Pancreas (tissue), 10 donors: Measurements from ENCODE around the gene PTPRK. TPM values are rescaled to one million over a fixed set of nuclear protein-coding genes. Genes with fewer than 3 reads are reported as not detected.
"Not testable (repeated sequence)": the region's sequence is repeated elsewhere in the genome, so short reads cannot be mapped to it uniquely, and the experiment has no call there.

Experiments
- ATAC-seq, 4 donors: fragments of 200-7000 bp; cut with Tn5 transposase; one replicate each; pipeline versions ENCODE4 v1.8.0 to v1.9.1; 2020; ENCODE audit warnings: mild to moderate bottlenecking in 4 of 4, moderate library complexity in 4 of 4
- DNase-seq, 6 donors: peaks; one replicate each; pipeline ENCODE4 v3.0.0-alpha.2; 2020
- FAIRE-seq: peaks from 2 replicates; lab custom pipeline; 2012; peaks lifted over from hg19 to GRCh38; lab: Jason Lieb, UNC
- H3K27ac ChIP-seq, 4 donors: fragments of 200-600 bp; sonication (generic); 1 replicate in 3 of 4; 2 replicates in 1 of 4; pipeline versions ENCODE4 v1.5.0 to v1.8.0; 2020
- H3K27me3 ChIP-seq, 4 donors: fragments of 200-600 bp; one replicate each; pipeline ENCODE4 v1.8.0; 2021
- H3K36me3 ChIP-seq, 3 donors: fragments of 200-600 bp; sonication (generic) in 1 of 3; one replicate each; pipeline versions ENCODE4 v1.5.0 to v1.8.0; 2020 to 2021
- H3K4me1 ChIP-seq, 3 donors: fragments of 200-600 bp; one replicate each; pipeline ENCODE4 v1.8.0; 2021
- H3K4me3 ChIP-seq, 4 donors: fragments of 200-600 bp; sonication (generic) in 2 of 4; one replicate each; pipeline versions ENCODE4 v1.5.0 to v1.8.0; 2020 to 2021
- H3K9me3 ChIP-seq, 4 donors: fragments of 200-600 bp; one replicate each; pipeline ENCODE4 v1.8.0; 2021
- WGBS, 2 donors: extraction: QIAGEN DNeasy Blood & Tissue Kit; methylation state at CpG; one replicate each; pipeline ENCODE4 v1.1.7; 2013; 5-methylcytosine and 5-hydroxymethylcytosine counted together
- intact Hi-C, 3 donors: fragments of 100-400 bp; cut with DNase I; formaldehyde crosslinking; loops; one replicate each; pipeline versions ENCODE4 v1.11.1 to v1.14.2; 2022
- polyA plus RNA-seq, 2 donors: library from polyadenylated mRNA; stranded (reverse); fragments of 200-250 nt; gene quantifications; one replicate each; pipeline ENCODE4 v1.2.3, GENCODE V29; 2013
- total RNA-seq, 6 donors: library from RNA; stranded (reverse); fragmentation: NEBNext Ultra II Directional in 4 of 6; extraction: Animal tissue kit (Norgen Biotek cat#: 25700) in 4 of 6; gene quantifications; one replicate each; pipeline versions ENCODE4 v1.2.1 to v1.2.4, GENCODE V29; 2021 to 2023
- TF ChIP-seq, protein P1 (sequence below), 4 donors: fragments of 200-600 bp; sonication (generic) in 3 of 4; IDR thresholded peaks; one replicate each; pipeline versions ENCODE4 v1.5.0 to v1.8.0; 2021; ENCODE audit warnings: antibody characterized with exemption in 4 of 4
- donor health status: healthy with polysubstance abuse.
- donor health status: DM: no; HTN: no; CAD: no; lungs with moderate emphysema.
- donor health status: DM: no; HTN: no; CAD: no.
- donor health status: control.
- donor health status: control.
- donor health status: Bipolar disorder and iron deficiency.
- donor health status: DM: yes; HTN: yes; CAD: no.
- donor health status: DM: no; HTN: no; CAD: no.
- donor health status: DM: no; HTN: no; CAD: no.
- donor health status: DM: yes; HTN: yes; CAD: no.

The PTPRK gene
- total and polyA plus RNA-seq, 8 donors = 10.5 to 72.7 (median 51.7) TPM

DNA sequence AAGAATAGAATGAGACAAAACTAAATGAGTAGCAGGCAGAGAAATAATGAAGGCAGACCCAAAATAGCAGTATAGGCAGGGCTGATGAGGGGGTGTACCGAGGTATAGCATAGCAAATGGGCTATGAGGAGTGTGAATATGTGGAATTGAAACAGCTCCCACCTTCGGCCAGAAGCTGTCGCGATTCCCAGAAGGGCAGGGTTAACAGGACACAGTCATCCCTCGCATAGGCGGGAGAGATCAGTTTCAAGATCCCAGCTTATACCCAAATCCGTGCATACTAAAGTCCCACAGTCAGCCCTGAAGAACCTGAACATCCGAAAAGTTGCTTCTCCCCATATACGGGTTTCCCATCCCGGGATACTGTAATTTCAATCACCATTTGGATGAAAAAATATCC is 82.7 kb downstream of the PTPRK start:
- H3K27me3 ChIP-seq = no peaks in the 10 kb centered on the region
- TF ChIP-seq, protein P1, sequence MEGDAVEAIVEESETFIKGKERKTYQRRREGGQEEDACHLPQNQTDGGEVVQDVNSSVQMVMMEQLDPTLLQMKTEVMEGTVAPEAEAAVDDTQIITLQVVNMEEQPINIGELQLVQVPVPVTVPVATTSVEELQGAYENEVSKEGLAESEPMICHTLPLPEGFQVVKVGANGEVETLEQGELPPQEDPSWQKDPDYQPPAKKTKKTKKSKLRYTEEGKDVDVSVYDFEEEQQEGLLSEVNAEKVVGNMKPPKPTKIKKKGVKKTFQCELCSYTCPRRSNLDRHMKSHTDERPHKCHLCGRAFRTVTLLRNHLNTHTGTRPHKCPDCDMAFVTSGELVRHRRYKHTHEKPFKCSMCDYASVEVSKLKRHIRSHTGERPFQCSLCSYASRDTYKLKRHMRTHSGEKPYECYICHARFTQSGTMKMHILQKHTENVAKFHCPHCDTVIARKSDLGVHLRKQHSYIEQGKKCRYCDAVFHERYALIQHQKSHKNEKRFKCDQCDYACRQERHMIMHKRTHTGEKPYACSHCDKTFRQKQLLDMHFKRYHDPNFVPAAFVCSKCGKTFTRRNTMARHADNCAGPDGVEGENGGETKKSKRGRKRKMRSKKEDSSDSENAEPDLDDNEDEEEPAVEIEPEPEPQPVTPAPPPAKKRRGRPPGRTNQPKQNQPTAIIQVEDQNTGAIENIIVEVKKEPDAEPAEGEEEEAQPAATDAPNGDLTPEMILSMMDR (IDR thresholded peaks at IDR 0.05) = no peak
- DNase-seq (no peak), FAIRE-seq (no peak), ATAC-seq (no peak)
- H3K4me1 ChIP-seq = peaks cover 0 to 11% (median 5%) of the 10 kb centered on the region in 3 donors
- 95 to 97% methylated on average over 10 of the region's 10 CpGs for WGBS, 2 donors
- H3K27ac ChIP-seq = no peak overlapping the region
- H3K36me3 ChIP-seq = no peaks in the 10 kb centered on the region
- intact Hi-C loops = no loop called here
- H3K4me3 ChIP-seq = no peak overlapping the region
- H3K9me3 ChIP-seq = no peaks in the 10 kb centered on the region

- 62 to 68% methylated on average over 1 of the region's 1 CpG for WGBS, 2 donors
- H3K36me3 ChIP-seq, H3K4me3 ChIP-seq, ATAC-seq, DNase-seq, H3K27ac ChIP-seq, FAIRE-seq, H3K9me3 ChIP-seq, intact Hi-C loops, H3K27me3 ChIP-seq: not testable (repeated sequence)
- H3K4me1 ChIP-seq = peaks cover 0 to 12% (median 0%) of the 10 kb centered on the region in 3 donors
Measured at GRCh38 chr6:128434752-128435151, 85.6 kb downstream of the PTPRK start.

DNA sequence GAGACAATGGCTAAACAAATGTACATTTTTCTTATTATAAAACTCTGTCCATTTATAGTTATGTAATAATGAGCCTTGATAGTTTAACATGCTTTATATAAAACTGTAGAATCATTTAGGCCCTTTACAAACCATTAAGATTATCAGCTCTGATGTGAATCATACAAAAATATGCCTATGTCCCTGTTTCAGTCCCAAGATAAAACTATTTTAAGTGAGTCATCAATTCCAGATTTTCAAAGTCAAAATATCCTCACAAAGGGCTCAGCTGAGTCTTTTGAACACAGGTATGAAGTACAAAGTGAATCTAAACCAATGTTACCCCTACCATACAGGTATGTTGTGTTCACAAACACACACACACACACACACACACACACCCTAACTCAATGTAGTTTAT is 88.0 kb downstream of the PTPRK start:
- TF ChIP-seq, protein P1 (IDR thresholded peaks at IDR 0.05) = no peak
- H3K4me3 ChIP-seq = no peak overlapping the region
- ATAC-seq = no peak
- no peak for FAIRE-seq
- H3K4me1 ChIP-seq = peaks cover 0 to 12% (median 0%) of the 10 kb centered on the region in 3 donors
- no peaks in the 10 kb centered on the region for H3K36me3 ChIP-seq
- H3K27me3 ChIP-seq = no peaks in the 10 kb centered on the region
- no peaks in the 10 kb centered on the region for H3K9me3 ChIP-seq
- H3K27ac ChIP-seq = no peak overlapping the region
- intact Hi-C loops = no loop called here
- DNase-seq = no peak

DNA sequence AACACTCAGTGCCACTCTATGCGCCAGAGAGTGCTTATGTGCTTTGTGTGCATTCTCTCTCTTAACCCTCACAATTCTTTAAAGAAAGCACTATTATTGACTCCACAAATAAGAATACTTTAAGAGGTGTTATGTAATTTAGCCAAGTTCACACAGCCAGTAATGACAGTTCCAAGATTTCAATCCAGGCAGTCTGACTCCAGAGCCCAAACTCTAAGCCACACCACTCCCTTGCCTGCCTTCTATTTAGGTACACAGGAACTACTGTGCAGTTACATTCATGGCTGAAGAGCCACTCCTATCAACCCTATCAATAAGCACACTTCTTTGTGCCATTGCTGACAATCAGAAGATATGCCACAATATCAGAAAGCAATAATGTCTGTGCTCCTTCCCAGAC is 93.3 kb downstream of the PTPRK start:
- no peaks in the 10 kb centered on the region for H3K27me3 ChIP-seq
- intact Hi-C loops = no loop called here
- FAIRE-seq (no peak), DNase-seq (no peak), ATAC-seq (no peak)
- H3K9me3 ChIP-seq = no peaks in the 10 kb centered on the region
- H3K27ac ChIP-seq = no peak overlapping the region
- H3K4me3 ChIP-seq = no peak overlapping the region
- H3K36me3 ChIP-seq = no peaks in the 10 kb centered on the region
- H3K4me1 ChIP-seq = peaks cover 0 to 2% (median 0%) of the 10 kb centered on the region in 3 donors
- WGBS, 2 donors = 96 to 100% methylated on average over 1 of the region's 1 CpG
- TF ChIP-seq, protein P1 (IDR thresholded peaks at IDR 0.05) = no peak

GRCh38 chr6:128425856-128426255 is 94.5 kb downstream of the PTPRK start:
- H3K9me3 ChIP-seq = no peaks in the 10 kb centered on the region
- no peak overlapping the region for H3K4me3 ChIP-seq
- no peaks in the 10 kb centered on the region for H3K27me3 ChIP-seq
- FAIRE-seq = no peak
- TF ChIP-seq, protein P1 (IDR thresholded peaks at IDR 0.05) = no peak
- intact Hi-C loops = no loop called here
- 92 to 95% methylated on average over 2 of the region's 2 CpGs for WGBS, 2 donors
- DNase-seq = no peak
- no peaks in the 10 kb centered on the region for H3K36me3 ChIP-seq
- H3K27ac ChIP-seq = no peak overlapping the region
- ATAC-seq = no peak
- H3K4me1 ChIP-seq = peaks cover 0 to 7% (median 3%) of the 10 kb centered on the region in 3 donors
